ENCODE results near the gene MOSPD2. TPM values are rescaled to one million over a fixed set of nuclear protein-coding genes. Genes with fewer than 3 reads are reported as not detected.

Gene MOSPD2
- polyA plus RNA-seq, 10 donors = 6.5 to 15.8 (median 8.9) TPM

DNA sequence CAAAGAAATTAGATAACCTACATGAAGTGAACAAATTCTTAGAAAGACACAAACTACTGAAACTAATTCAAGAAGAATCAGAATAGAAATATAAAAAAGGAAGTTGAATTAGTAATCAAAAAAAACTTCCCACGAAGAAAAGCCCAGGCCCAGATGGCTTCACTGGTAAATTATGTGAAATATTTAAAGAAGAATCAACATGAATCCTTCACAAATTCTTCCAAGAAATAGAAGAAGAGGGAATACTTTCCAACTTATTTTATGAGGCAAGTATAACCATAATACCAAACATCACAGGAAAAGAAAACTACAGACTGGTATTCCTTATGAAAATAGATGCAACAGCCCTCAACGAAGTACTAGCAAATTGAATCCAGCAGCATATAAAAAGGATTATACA is 30.7 kb downstream of the MOSPD2 start:
- DNase-seq = no peak

DNA sequence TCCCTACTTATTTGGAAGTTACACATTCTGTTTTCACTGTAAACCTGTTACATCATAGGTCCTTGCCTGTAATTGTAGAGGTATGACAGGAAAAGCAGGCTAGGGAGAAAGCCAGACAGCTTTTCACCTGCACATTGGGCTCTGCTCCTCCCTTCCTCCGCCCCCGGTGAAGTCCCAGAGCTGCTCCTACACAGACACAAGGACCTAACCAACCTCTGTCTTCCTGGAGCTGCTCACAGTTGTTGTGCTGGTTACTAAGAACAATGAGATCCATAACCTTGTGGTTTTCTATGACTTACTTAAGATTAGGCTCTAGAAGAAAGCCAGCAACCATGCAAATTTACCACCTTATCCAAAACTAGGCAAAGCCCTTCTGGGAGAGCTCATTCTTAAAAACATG is 40.0 kb downstream of the MOSPD2 start:
- DNase-seq = no peak

DNA sequence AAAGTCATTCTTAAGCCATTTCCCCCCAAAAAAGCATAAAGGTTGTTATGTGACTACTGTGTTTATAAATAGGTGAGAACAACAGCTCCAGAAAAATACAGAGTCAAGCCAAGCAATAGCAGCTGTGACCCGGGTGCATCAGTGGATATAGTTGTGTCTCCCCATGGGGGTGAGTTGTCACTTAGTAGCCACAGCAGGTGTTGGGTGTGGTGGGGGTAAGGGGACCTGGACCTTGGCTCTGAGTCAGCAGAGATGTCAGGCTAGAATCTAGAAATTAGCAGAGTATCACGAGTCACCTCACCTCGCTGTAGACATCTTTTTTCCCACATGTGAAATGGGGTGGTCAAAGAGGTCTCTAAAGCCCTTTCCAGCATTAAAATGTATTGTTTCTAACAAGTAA is 42.4 kb downstream of the MOSPD2 start:
- no peak for DNase-seq

DNA sequence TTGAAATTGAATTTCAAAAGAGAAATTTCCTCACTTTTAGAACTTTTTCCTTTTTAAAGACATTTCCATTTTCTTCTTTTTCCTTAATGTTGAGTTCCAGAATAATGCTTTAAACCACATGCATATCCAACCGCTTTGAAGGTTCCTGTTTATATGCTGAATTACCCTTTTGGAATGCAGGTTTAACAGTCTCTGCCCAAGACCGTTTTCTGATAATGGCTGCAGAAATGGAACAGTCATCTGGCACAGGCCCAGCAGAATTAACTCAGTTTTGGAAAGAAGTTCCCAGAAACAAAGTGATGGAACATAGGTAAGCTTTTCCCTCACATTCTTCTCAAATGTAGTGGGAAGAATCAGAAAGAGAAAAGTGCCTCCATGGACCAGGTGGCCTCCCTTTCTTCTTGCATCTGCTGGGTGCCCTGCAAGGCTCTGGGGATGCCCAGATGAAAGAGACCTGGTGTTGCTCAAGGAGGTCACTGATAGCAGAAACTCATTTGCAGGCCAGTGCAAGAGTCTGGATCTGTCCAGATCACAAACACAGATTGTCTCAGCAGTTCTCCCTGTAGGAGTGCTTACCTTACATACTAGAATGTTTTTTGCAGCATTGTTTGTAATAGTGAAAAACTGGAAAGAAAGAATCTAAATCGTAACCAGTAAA is 42.9 kb downstream of the MOSPD2 start:
- DNase-seq = peak in 1 of 3 donors; percentile 36

DNA sequence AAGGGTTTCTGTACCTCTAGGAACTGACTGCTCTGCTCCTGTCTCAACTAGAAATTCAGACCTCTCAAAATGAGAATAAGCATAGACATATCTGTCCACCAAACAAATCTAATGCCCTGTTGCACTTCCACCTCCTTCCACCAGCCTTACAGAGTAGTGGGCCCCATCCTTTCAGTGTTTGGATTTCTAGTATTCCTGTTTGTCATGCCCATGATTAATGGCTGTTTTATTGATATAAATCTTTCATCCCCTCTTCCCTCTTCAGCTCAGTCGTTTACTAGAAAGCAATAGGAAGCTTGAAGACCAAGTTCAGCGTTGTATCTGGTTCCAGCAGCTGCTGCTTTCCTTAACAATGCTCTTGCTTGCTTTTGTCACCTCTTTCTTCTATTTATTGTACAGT is 46.2 kb downstream of the MOSPD2 start:
- DNase-seq = no peak

DNA sequence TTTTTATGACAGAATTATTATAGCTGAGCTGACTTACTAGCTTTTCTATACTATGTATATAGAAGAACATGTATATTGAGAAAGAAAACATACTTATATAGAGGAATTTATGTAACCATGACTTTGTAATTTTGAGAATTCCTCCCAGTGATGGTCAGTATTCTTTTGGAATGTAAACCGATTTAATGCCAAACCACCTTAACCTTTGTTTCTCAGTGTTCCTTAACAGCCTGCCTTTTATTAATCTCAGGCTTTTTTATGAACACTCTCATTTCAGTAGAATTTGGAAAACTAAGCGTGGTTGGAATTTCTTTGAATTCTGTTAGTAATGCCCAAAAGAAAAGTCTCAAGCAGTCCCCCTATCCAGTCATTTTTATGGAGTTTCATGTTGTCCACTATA is 47.0 kb downstream of the MOSPD2 start:
- no peak for DNase-seq

DNA sequence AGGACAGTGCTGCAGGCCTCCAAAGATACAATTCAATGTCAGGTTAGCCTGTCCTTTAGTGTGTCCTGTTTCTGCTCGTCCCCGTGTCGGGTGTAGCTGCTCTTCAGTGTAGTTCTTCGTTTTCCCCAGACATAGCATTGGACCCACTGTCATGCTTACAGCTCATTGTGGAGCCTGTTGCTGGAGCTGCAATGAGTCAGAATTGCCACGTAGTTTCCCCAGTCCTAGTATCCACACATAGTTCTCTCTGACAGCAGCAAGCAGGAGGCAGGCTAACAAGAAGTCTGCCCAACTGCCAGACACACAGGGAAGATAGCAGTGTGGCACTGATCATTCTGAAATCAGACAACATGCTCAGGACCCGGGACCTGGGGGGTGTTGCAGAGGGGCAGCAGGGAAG is 49.2 kb downstream of the MOSPD2 start:
- DNase-seq = peak in 1 of 3 donors; percentile 41

DNA sequence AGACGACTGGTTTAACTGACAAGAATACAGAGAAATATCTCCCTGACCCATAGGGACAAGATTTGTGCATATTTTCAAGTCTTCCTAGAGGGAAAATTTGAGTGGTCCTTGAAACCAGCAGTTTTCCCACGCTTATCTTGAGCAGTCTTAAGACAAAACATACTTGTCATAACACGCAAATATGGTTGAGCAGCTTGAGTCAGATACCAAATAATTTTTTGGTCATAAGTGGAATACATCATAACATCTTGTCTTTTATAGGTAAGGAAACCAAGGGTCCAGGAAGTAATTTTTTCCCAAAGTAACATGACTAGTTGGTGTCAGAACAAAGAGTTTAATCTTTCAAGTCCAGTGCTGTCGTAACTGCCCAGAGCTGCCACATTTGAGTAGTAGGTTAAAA is 50.5 kb downstream of the MOSPD2 start:
- DNase-seq = no peak

DNA sequence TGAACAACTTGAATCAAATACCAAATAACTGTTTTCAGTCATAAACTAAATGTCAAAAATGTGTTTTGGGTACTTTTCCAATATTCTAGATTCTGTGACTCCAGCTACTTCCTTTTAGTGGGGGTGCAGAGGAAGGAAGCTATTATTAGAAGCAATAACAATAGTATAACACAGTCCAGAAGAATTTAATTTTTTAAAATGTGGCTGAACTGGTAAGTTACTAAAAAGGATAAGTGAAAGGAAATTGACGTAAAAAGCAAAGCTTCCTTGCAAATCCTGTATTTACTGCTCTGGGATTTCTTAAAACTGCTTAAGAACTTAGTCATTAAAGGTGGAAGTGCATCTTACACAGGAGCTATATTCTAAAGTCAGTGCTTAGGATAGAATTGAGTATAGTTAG is 53.2 kb downstream of the MOSPD2 start:
- no peak for DNase-seq

DNA sequence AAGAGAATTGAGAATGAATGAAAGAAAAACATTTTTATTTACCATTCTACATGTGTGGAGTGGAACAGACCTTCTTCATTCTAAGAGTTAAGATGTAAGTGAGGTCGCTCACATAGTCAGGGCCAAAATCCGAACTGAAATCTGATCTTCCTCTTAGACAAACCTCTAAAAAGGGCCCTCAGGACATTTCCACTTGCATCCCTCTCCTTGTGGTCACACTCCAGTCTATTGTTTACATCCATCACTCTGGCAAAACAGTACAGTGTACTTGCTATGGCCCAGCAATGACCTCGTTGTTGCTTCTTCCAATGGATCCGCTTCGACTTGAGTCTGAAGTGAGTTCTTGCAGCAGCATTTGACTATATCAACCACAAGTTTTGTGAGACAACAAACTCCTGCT is 54.2 kb downstream of the MOSPD2 start:
- DNase-seq = peak; percentile 31 to 76 (median 37)

DNA sequence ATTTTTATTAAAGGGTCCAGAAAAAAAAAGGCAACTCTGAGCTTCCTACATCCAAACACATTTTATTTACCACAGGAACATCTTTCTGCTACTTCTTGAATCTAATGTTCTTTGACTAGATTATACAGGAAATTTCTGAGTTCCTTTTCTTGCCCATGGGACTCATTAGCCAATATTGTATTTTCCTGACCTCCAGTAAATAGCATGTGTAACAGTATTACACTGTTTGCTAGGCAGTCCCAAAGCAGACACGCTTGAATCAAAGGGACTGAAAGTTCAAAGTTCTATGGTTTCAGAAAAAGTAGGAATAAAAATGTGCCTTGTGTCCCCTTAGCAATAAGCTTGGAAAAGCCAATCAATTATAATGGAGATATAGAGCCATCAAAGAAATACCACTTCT is 57.4 kb downstream of the MOSPD2 start:
- DNase-seq = peak in 2 of 3 donors; percentile 11 to 48

DNA sequence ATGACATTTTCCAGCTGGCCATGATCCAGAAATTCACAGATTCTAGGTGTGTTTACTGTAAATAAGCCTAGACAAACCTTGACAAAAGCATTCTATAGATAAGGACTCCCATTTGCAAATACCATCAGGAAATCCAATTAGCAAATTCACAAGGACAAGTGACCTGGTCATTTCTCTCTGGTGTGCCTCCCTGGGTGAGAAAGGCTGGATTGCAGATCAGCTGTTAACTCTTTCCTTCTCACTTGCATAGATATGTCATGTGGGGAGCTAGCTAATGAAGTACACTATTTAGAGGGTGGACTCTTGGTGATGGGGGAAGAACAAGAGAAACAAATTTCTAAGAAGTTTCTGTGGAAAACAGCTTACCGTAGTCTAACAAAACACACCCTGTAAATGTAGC is 58.9 kb downstream of the MOSPD2 start:
- DNase-seq = no peak

DNA sequence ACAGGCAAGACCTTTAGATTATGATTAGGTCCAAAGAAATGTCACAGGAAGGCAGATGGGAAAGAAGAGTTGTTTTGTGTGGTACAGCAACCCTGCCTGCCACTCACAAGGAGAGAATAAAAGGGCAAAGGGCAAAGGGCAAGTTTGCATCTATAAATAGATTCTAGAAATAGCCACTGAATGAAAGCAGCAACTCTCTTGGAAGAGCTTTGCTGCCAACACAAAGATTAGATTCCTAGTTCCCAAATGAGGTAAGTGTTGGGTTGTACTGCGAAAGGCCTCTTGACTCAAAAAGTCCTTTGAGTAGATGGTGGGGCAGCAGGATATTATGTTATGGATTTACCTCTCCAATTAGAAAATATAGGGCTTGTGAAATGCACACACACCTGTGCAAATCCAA is 61.2 kb downstream of the MOSPD2 start:
- DNase-seq = no peak

DNA sequence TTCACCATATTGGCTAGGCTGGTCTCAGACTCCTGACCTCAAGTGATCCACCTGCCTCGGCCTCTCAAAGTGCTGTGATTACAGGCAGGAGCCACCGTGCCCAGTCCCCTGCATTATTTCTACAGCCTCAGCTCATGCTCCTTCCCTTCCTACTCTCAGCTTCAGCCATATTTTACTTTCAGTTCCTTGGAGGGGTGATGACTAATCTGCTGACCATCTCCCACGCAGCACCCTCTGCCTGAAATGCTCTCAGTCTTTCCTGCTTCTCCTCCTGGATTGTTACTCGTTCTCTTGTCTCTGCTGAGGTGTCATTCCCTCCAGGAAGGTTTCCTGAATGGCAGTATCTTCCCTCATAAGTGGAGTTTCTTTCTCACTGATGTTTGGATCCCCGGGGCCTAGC is 63.3 kb downstream of the MOSPD2 start:
- DNase-seq = peak in 1 of 3 donors; percentile 33

DNA sequence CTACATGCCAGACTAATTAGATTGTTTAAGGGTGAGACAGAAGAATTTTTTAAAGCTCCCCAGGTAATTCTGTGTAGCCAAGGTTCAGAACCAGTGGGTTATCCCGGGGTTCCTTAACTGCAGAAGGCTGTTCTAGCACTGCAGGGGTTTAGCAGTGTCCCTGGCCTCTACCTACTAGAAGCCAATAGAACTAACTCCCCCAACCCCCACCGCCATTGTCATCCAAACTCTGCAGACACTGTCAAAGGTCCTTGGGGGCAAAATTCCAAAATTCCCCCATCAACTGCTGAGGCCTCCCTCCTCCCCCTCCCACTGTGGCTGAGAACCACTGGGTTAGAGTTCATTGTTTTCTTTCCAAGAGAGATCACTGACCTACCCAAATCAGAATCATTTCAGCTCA is 66.4 kb downstream of the MOSPD2 start:
- no peak for DNase-seq

DNA sequence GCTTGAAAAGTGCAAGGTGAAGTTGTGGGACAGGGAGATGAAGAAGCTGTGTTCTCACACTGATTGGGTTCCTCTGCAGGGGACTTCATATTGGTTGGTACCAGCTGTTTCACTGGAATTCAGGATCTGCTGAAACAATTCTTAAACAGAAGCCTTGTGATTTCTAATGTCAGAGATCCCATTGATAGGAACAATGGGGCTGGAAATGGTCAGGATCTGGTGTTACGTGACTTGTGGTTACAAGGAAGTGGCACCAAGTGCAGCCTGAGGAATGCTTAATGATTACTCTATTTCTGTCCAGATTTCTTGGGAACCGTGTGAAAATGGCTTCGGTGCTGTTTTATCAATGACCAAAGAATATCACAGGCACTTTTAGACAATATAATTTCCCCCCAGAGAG is 68.1 kb downstream of the MOSPD2 start:
- no peak for DNase-seq

DNA sequence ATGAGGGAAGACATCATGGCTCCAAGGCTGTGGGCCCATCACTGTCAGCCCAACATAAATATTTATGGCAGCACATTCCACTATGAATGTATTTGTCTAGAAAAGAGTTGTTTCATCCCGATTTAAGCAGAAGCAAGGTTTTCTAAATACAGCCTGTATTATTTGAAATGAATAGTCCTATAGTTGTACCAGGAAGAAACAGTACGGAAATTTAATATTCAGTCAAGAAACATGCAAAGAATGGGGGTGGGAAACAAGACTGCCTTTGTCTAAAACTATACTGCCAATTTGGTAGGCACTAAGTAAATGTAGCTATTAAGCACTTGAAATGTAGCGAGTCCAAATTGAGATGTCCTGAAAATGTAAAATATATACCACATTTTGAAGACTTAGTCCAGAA is 69.1 kb downstream of the MOSPD2 start:
- no peak for DNase-seq

DNA sequence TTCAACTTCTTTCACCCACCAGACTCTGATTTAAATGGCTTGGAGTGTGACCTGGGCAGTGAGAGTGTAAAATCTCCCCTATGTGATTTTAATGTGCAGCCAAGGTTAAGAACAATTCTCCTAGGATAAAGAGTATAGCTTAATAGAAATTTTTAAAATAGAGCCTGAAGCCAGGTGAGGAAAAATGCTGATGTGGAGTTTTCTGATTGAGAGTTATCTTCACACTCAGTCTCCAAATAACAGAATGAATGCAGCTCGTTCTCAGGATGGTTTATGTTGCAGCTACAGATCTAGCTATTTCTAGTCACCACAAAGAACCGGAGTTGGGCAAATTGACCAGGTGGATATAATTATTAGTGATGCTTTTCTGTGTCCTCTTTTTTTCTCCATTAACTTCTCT is 70.7 kb downstream of the MOSPD2 start:
- no peak for DNase-seq

DNA sequence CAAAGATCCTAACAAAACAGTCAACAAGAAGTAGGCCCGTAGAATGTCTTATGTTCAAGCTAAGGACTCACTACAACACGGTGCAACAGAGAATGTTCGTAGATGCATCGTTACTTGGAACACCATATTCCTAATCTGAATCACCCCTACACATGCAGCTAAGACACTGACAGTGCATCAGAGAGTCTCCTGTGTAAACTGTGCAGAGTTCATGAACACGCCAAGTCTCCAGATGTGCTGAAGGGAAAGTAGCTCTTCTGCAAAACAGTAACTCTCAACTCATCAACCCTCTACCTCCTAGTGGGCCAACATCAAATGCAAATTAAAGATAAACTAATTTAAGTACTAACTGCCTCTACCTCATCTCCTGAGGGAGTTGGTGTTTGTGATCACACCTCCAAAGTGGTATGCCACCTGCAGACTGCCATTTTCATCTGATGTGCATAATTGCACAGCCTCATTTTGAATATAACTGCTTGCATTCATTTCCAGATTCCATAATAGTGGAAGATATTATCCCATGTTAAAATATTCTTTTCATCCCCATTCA is 73.5 kb downstream of the MOSPD2 start:
- peak in 2 of 3 donors; percentile 10 to 60 for DNase-seq

DNA sequence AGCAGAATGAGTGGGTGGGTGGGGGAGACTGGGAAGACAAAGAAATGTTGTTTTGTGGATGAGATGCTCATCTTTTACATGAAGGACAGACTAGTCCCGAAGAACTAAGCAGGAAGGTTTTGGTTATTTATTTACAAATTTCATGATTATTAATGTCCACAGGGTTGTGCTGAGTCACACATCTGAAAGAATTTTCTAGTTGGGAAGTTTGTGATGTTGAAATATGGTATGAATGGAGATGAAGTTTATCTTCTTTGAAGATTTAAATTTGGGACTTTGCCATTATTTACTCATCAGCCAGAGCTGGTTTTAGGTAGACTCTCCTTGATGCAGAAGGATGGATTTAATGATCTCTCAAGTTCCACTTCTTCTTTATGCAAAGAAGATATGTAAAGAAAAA is 75.5 kb downstream of the MOSPD2 start:
- DNase-seq = no peak

DNA sequence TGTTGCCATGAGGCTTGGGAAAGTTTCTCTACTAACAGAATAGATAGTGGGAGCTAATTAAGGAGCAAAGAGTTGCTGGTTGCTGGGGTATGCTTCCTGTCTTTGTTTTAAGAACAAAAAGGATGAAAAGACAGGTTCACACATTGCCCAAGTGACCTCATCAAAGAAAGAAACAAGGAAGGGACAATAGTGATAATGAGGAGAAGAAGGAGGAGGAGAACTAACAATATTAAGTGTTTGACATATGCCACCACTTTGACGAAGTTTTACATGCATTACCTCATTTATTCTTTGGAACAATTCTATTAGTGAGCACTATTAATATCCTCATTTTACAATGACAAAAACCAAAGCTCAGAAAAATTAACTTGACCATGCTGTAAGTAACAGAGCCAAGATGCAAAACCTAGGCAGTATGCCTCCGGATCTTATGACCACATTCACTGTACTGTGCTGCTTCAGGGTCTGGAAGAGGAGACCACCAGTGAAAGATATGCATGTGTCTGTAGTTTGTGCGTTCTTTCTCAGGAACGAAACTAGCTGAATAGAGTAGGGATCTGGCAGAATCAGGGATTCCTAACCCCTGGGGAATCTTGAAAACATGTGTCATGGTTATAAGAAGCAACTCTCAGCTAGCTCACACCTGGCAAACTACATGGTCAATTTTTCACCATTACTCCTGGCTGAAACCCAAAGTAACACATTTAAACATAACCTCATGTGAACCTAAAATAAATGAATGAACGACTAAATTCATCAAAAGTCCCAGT is 83.8 kb downstream of the MOSPD2 start:
- DNase-seq = peak in 2 of 3 donors; percentile 30 to 71

DNA sequence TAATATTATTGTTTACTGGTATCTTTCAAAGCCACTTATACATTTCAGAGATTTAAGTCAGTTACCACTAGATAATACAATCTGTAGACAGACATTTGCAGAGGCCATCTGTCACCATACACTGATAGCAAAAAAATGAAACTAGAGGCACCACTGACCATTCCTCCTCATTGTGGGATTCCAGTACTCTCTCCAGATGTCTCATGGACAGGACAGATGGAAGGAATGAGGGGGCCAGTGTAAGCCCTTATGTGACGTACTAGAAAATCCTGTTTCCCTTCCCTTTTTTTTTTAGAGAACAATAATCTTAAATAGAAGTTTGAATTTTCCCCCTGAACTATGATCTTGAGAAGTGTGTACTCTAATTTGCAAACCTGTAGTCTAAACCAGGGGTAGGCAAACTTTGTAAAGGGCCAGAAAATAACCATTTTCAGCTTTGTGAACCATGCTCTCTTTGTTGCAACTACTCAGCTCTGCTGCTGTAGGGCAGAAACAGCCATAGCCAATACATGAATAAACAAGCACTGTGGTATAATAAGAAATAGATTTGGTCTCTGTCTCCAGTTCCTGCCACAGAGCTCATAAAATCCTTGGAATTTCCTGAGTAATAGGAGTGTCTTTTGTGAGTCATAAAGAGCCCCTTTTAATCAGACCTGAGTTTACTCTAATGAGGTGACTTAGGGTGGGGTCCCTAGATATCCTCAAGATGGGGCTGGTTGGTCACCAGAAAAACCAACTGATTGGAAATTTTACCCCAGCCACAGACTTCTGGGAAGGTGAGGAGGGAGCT is 90.4 kb downstream of the MOSPD2 start:
- DNase-seq = no peak

DNA sequence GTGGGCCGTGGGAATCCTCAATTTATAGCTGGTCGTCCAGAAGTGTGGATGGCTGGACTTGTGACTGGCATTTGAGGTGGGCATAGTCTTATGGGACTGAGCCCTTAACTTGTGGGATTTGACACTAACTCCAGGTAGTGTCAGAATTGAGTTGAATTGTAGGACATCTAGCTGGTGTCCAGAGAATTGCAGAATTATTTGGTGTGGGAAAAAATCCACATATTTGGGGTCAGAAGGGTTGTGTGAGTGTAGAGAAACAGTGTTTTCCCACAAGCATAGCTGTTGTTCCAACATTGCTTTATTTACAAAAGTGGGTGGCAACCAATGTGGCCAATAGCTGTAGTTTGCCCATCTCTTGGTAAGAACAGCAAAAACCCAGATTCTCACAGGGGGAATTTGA is 91.3 kb downstream of the MOSPD2 start:
- no peak for DNase-seq

Measured in muscle of back (tissue), 11 donors.